ENCODE data around the gene NMT1.

Gene NMT1

GRCh38 chr17:45155483-45155882, 94.4 kb downstream of the NMT1 start:
- Histone ChIP-seq H3K4me3 (ENCODE audit: low read length) (no peak overlapping the region), H3K36me3 (ENCODE audit: control insufficient read depth, insufficient read depth, low read length, severe bottlenecking) (no peaks in the 10 kb centered on the region), H3K27me3 (replicated peaks; ENCODE audit: control insufficient read depth, insufficient read depth, low read length) (no peaks in the 10 kb centered on the region), H3K9me3 (ENCODE audit: control insufficient read depth, low read length) (no peaks in the 10 kb centered on the region), H3K9ac (ENCODE audit: low read length) (no peak overlapping the region), H3K4me1 (ENCODE audit: control insufficient read depth, insufficient read depth, low read length) (peaks cover 35% of the 10 kb centered on the region)
- DNase-seq (ENCODE audit: low read depth) = no peak

- H3K9me3 ChIP-seq (ENCODE audit: control insufficient read depth, low read length) = no peaks in the 10 kb centered on the region
- peaks cover 32% of the 10 kb centered on the region for H3K4me1 ChIP-seq (ENCODE audit: control insufficient read depth, insufficient read depth, low read length)
- no peaks in the 10 kb centered on the region for H3K36me3 ChIP-seq (ENCODE audit: control insufficient read depth, insufficient read depth, low read length, severe bottlenecking)
- no peak overlapping the region for H3K9ac ChIP-seq (ENCODE audit: low read length)
- H3K4me3 ChIP-seq (ENCODE audit: low read length) = no peak overlapping the region
- H3K27me3 ChIP-seq (replicated peaks; ENCODE audit: control insufficient read depth, insufficient read depth, low read length) = no peaks in the 10 kb centered on the region
- DNase-seq (ENCODE audit: low read depth) = no peak
Observed at GRCh38 chr17:45156242-45156641, 95.1 kb downstream of the NMT1 start.

Data from adipocyte (in vitro differentiated cells).